ENCODE data around the gene FBXL14.

FBXL14 gene

DNA sequence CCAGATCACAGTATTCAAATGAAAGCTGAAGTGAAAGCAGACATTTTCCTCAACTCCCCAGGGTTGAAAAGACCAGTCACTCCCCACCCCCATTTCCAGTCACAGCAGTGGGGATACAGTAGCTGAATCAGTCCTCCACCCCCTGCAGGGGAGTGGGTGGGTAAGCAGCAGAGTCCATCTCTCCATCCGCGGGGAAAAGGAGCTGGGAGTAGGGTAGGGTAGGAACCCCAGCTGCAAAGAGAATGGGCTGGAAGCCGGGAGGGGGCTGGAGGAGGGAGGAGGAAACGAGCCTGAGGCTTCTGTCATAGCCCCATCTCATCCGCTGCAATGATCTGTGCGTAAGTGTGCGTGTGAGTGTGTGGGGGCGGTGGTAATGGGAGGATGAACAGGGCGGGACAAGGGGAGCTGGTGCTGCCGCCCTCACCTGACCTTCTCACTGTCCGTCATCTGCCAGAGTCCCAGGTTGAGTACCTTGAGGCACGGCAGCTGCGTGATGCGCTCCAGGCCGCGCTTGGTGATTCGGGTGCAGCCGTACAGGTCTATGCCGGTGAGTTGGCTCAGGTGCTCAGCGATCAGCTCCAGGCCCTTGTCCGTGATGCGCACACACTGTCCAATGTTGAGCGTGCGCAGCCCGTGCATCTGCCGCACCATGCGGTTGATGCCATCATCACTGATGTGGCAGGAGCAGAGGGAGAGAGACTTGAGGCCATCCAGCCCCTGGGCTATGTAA, 1.8 kb downstream of the FBXL14 start:
- DNase-seq, result peak; percentile 64

DNA sequence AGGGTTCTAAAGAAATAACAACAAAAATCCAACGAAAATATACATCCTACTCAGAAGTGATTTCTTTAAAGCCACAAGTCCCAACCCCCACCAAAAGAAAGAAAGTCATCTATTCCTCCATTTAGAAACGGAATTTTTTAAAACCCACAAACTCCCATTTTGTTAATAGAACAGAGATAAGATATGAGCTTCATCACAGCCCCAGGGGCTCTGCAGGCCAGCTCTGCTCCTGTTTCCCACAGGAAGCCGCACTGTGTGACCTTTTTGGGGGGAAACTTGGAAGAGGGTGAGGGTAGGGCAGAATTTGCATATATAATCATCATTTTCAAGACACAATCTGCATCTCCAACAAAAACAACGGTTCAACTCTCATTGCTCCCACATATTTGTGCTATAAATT, 2.8 kb downstream of the FBXL14 start:
- no peak for DNase-seq

DNA sequence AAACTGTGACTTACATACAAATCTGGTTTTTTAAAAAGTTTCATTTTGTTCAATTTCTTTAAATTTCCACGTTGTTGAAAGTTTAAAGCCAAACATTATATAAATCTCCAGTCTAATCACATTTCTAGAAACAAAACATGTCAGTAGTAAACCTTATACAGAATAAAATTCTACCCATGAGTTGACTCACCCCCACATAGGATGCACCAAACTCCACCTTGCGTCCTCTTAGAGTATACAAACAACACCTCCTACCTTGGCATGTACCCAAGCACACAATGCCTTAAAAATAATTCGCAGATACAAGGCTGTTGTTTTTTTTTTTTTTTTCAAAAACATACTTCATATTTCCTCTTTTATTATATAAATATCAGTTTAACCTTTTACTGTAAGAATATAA, 3.3 kb downstream of the FBXL14 start:
- no peak for DNase-seq

DNA sequence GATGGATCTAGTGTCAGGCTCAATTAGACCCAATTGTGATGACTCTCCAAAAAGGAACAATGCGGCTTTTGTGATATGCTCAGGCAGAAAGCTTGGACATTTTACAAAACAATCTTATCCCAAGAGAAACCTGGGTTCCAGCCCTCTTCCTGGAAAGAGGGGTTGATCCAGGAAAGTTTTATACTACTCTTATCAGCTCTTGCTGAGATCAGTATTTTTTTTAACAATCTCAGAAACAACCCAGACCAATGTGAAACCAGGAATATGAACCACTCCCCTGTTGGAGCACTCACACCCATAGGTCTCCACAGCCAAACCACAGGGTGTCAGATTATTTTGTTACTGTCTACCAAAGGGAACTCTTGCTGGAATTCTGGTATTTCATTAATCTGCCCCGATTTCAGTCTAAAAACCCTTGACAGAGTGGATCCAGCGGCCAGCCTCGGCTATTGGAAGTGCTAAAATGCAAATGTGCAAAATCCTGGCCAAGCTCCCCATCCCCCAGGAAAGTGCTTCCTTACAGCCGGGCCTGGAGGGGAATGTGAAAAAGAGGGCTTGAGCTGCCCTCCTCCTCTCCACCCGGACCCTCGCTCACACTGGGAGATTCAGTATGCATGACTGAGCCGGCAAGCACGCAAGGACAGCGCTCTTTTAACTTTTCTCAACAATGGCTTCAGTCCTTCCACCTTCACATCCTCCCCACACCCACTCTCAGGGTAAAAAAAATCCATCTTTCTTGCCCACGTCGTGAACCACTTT, 4.0 kb downstream of the FBXL14 start:
- DNase-seq, result no peak

DNA sequence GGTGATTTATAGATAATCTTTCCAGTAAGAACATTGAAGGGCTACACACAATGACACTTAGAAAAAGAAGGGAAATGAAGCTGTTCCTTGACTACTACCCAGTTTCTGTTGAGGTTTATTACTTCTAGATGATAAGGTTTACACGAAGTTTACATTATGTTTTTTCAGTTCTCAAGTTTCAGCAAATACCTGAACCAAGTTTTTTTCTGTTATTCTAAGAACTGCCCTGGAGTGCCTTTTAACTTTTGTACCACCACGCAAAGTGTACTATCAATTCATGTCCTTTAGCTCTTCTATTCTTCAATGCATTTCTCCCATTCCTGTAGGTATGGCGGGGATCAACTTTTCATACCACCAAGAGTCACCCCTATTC, 5.8 kb downstream of the FBXL14 start:
- DNase-seq, result no peak

DNA sequence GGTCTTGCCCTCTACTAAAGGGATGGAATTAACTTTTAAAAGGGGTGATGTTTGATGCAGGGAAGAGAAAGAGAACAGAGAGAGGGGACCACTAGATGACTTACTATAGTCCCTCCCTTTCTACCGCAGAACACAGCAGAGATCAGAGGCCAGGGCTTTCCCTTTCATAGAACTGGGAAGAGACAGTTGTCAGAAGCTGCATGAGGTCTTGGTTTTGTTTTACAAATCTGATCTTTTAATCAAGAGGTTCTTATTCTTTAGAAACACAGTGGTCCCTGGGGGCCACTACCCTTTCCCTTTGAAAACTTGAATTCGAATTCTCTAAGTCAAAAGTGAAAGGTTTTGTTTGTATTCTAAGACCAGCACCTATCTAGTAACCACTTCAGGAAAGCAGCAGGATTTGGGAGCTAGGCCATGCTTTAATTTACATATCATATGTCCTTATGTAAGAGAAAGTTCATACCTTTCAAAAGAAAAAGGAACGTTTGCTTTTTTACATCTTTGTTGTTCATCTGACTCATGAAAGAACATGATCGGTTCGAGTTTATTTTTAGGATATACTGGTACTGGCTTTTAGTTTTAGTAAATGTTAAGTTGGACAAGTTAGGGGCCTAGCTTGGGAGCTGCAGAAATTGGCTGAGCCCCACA, 6.3 kb downstream of the FBXL14 start:
- DNase-seq, result no peak

DNA sequence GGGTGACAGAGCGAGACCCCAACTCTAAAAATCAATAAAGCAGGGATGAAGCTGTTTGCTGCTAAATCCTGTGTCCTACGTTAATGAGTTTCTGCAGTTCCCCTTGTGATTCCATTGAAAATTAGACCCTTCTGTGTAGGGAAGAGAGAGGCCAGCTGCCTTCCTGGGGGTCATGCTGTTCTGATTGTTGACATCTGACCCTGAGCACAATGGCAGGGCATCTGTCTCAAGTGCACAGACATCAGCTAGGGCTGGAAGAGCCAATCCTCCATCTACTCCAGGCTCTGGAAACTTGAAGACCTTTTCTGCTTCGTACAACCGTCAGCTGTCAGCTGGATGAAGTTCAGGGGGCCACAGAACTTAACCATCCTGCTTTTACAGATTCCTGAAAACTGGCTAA, 10.1 kb downstream of the FBXL14 start:
- DNase-seq, result no peak

DNA sequence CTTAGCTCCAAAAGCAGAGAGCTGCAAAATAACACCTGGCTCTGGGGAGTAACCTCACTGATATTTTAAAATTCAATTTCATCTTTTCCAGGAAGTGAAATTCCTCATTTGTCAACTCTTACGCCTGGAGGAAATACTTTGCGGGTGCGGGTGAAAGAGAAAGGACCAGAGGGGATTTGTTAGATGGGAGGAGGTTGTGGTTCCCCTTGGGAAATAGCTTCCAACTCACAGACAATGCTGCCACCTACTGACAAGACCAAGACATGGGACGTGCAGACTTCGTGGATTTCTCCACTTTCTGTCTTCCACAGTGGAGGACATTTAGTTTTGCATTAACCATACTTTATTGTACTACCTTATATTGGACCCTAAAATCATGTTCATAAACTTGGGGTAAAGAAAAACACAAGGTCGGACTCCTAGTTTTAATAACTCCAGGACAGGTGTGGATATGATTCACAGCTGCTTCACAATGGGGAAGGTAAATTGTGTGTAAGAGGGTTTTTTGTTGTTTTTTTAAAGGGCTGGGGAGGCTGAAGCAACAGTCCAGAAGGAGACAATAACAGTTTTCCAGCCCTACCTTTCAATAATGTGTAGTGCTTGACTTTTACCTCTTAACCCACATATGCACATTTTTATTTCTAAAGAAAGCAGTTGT, 10.8 kb downstream of the FBXL14 start:
- DNase-seq, result peak; percentile 41

DNA sequence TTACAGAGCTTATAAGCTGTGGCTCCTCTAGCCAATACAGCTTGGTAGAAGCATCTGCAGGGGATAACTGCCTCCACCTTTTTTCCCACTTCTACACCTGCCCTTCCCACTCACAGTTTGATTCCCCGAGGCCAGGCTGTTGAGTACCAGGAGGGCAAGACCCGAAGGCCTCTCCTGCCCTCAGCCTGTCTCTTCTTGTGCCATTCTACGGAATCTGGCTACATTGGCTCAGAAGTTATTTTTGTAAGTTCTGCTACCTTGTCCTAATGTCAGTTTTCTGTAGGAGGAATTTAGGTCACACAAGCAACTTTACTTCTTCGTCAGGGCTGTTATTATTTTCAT, 11.7 kb downstream of the FBXL14 start:
- DNase-seq, result no peak

DNA sequence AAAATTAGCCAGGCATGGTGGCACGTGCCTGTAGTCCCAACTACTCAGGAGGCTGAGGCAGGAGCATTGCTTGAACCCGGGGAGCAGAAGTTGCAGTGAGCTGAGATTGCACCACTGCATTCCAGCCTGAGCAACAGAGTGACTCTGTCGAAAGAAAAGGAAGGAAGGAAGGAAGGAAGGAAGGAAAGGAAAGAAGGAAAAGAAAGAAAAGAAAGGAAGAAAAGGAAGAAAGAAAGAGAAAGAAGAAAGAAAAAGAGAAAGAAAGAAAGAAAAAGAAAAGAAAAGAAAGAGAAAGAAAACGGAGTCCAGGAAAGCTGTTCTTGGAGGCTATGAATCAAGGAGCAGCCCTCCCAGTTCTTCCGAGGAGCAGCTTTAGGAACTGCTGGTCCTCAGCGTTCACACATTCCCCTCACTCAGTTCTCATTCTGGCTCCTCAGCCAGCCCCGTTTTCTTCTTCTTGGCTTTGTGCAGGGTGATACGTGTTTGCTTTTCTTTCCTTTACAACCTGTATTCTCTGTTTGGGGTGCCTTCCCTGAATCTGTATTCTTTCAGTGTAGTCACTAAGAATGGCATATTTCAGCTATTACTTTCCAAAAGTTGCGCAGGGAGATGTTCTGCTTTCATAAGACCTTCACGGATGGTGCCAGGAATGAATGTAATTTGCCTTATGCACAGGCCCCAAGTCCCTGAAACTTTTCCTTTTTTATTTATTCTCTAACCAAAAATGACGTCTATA, 12.2 kb downstream of the FBXL14 start:
- DNase-seq, result no peak

DNA sequence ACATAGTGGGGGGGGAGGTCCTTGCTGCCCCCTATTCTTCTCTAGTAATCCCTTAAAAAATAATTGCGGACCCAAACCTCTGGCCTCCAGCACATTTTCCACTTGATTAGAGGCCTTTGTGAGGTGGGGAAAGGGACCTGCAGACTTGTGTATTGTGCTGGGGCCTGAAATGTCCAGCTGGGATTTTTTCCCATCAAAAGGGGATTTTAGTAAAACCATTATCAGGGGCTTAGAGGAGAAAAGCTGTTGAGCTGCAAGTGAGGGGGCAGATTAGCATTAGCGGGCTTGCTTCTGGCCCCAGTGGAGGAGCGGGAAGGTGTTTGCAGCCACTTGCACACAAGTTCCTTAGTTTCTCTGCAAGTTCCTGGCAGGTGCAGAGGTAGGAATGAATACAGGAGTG, 13.9 kb downstream of the FBXL14 start:
- DNase-seq, result no peak

DNA sequence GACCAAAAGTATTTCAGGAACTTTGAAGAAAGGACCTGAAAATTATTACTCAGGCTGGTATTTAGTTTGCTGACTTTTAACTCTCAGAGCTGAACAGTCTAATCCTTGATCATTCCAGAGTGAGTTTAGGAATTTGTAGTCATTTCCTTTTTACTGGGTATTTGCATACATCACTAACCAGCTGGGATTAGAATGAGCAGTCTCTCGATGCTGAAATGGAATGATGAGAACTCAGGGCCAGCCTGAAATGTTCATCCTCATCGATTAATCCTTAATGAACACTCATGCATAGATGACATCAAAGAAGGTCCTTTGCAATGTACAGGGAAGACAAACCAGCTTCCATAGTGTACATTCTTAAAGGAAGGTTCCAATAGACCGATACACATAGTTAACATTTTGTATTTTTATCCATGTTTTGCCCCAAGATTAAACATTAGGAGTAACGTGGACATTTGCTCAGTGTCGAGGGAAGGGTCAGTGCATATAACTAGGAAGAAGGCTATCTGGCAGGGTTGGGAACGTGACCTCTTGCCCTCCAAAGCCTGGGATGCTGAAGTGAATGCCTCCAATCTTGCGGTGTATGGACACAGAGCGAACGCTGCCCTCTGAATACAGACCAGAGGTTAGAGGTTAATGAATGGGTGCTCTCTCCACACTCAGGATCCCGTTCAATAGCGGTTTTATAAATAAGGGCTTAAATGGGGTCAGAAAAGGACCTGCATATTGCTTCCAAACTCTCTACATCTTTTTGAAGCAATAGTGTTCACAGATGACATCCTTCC, 14.5 kb downstream of the FBXL14 start:
- no peak for DNase-seq

DNA sequence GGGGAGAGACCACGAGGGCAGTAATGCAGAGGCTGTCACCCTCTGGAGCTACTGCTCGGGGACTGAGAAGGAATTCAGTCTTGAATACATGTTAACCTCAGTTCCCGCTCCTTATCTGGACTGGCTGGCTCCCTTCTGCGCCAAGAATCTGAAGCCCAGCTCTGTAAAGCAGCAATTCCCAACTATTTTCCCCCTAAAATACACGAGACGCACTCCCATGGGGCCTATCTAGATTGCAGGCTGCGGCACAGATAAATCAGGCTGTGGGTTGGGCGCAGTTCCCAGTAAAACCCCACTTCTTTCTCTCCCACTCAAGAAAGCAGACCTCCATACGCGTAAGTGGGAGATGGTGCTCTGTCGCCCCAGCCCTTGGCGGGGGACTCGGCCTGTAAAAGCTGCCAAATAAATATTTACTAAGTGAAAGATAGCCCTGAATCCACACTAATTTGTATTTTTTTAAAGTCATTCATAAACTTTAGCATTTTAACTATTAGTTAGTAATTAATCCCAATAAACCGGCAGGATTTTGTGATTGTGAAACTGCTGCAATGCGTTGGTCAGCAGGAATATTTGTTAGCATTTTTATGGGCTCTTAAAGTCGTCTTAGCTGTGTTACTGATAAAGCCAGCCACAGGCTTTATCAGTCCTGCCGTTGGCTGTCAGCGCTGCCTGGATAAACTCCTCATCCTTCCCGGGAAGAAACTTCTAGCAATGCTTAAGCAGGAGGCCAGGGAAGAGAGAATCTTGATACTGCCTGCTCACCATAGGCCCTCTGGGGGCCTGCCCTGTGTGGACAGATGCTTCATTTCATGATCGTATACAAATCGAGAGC, 17.8 kb downstream of the FBXL14 start:
- no peak for DNase-seq

DNA sequence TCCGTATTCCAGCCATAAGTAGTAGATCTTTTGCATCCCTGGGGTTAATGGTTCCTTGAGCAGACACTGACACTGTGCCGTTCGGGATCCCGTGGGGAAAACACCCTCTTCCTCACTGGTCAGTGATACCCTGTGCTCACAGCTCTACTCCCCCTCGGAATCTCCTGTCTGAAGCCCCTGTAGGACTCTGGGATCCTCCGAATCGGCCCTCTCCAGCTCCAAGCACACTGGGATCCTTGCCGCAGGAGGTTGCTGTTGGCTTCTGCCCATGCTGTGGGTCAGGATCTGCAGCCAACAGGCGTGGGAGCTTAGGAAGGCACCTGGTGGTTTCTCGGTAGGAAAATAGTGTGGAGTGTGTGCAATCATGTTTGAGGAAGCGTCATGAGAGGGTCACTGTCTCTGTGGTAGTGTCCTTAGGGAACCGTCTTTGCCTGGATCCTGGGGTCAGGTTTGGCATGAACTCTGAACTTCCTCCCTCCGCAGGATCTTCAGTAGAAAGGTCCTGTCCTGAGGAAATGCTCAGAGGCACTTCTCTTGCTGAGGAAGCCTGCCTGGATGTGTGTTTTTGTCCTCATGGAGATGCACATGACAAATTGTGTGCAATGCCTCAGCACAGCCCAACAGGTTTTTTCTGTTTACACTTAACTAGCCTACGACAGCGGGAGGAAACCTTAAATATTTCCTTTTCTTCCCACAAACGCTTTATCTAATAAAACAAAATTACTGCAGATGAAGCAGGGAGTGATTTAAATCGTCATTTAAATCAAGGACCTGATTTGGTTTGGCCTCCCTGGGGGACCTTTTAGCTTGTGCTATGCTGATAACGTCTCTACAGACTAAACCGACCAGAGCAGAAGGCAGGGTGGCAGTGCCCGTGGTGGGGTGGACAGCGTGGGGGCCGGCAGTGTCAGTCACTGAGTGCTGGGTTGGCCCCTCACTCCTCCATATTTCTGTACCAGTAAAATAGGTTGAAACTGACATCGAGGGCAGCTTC, 18.7 kb downstream of the FBXL14 start:
- no peak for DNase-seq

DNA sequence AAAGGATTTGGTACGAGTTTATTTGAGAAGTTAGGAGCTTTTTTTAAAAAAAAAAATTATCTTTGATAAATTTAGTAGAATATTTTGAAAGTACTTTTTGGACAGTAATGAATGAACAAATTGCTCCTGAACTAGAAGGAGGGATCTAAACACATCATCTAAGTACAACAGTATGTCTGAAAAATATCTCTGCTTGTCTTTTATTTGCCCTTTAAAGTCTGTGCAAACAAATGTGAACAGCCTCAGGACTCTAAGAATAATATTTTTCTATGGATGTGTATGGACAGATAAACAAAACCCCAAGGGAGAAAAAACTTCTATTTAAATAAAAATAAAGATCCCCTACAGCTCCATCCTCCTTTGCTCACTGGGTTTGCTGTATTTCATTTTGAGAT, 19.5 kb downstream of the FBXL14 start:
- no peak for DNase-seq

DNA sequence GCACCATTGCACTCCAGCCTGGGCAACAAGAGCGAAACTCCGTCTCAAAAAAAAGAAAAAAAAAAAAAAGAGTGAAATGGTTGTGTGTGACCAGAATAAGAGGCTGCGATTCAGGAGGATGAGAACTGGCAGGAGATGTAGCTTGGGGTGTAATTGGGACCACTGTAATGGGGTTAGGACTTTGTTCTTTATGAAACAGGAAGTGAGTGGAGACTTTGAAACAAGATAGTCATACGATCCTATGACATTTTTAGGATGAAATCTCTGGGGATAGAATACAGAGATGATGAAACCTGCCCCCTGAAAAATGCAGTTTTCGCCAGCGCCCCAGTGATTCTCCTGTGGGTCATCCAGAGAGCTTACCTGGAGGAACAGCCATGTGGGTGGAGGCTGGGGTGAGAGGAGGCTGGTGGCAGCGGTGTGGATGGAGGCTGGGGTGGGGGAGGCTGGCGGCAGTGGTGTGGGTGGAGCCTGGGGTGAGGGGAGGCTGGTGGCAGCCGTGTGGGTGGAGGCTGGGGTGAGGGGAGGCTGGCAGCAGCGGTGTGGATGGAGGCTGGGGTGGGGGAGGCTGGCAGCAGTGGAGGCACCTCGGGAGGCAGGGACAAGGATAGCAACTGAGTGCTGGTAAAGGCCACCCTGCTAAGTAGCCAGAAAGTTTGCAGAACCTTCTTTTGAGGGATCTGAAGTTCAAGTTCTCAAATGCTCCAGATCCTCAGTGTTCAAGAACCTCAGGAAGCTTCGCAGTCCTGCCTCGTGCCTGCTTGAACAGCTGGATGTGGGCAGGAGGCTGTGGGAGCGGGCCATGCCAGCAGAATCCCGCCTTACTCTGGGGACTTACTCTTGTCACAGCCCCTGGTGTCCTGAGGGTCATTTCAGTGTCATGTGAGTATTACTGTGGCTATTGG, 20.2 kb downstream of the FBXL14 start:
- no peak for DNase-seq

DNA sequence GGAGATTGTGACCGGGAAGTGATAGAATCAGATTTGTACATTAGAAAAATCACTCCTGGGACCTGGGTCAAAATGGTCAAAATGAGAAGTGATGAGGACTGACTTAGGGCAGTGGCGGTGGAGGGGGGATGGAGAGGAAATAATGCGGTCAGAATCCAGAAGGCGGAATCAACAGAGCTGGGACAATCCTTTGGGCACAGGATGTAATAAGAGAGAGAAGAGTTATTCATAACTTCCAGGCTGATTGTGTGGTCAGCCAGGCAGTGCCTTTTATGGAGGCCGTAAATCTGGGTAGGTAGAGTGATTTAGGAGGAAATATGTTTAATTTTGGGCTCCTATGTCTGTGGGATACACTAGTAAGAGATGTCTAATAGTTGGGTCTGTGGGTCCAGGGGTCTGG, 21.6 kb downstream of the FBXL14 start:
- DNase-seq, result no peak

DNA sequence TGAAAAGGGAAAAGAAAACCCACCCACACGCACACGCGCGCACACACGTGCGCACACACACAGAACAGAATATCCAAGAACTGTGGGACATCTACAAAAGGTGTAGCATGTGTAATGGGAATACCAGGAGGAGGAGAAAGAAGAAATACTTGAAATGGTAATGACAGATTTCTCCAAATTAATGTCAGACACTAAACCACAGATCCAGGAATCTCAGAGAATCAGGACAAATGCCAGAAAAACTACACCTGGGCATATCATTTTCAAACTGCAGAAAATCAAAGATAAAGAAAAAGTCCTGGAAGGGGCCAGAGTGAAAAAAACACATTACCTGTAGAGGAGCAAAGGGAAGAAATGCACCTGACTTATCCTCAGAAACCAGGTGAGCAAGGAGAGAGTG, 26.5 kb downstream of the FBXL14 start:
- no peak for DNase-seq

Measured in stimulated activated CD4-positive, alpha-beta T cell treated with anti-CD3 and anti-CD28 coated beads, Interleukin-4, amount 100 ng/mL, for 1 hour (primary cell).